GM18526 (cell line): ENCODE measurements around the gene TRPV3.

Source experiments
- POLR2A ChIP-seq: IDR thresholded peaks from 3 replicates; pipeline ENCODE4 v1.6.1; 2011; ENCODE audit not compliant: insufficient read length; ENCODE audit errors: extremely low read depth

TRPV3 gene

GRCh38 chr17:3557768-3558583, at the start of gene TRPV3:
Gene TRPV3 (minus strand): TSS chr17:3557812. CDS start chr17:3554850, 2,962 bp downstream.
- no peak for TF ChIP-seq POLR2A

- no peak for TF ChIP-seq POLR2A
Observed at GRCh38 chr17:3603870-3604259, 46.3 kb upstream of the TRPV3 start.

GRCh38 chr17:3603119-3603869, 45.7 kb upstream of the TRPV3 start:
- TF ChIP-seq POLR2A, result no peak

- TF ChIP-seq POLR2A, result no peak
Observed at GRCh38 chr17:3602499-3602898, 44.9 kb upstream of the TRPV3 start.

DNA sequence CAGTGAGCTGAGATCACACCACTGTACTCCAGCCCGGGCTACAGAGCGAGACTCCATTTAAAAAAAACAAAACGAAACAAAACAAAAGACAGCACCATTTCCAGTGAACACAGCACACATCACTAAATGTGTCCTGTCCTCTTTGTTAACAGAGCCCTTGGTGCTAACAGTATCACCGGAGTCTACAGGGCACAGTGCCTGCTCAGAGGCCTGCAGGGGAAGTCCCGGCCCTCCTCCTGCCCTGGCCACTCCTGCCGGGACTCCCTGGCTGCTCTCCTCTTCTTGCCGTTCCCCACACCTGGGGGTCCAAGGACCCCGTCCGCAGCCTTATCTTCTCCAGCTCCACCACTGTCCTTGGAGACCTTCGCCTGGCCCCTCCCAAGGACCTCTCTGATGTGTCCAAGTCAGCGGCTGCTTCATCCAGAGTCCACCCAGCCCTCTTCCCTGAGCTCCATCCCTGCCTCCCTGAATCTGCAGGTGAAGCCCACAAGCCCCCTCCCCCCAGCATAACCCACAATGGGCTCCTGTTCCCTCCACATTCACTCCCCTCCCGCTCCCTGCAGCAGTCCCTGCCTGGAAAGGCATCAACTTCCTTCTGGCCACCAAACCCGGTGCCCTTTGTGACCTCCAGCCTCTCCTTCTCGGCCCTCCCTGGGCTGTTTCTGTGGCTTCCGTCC, 43.1 kb upstream of the TRPV3 start:
- no peak for TF ChIP-seq POLR2A

GRCh38 chr17:3598078-3598477, 40.5 kb upstream of the TRPV3 start:
- TF ChIP-seq POLR2A, result no peak

- no peak for TF ChIP-seq POLR2A
Observed at GRCh38 chr17:3596804-3597464, 39.3 kb upstream of the TRPV3 start.

- TF ChIP-seq POLR2A, result no peak
Observed at GRCh38 chr17:3594976-3595375, 37.4 kb upstream of the TRPV3 start.

DNA sequence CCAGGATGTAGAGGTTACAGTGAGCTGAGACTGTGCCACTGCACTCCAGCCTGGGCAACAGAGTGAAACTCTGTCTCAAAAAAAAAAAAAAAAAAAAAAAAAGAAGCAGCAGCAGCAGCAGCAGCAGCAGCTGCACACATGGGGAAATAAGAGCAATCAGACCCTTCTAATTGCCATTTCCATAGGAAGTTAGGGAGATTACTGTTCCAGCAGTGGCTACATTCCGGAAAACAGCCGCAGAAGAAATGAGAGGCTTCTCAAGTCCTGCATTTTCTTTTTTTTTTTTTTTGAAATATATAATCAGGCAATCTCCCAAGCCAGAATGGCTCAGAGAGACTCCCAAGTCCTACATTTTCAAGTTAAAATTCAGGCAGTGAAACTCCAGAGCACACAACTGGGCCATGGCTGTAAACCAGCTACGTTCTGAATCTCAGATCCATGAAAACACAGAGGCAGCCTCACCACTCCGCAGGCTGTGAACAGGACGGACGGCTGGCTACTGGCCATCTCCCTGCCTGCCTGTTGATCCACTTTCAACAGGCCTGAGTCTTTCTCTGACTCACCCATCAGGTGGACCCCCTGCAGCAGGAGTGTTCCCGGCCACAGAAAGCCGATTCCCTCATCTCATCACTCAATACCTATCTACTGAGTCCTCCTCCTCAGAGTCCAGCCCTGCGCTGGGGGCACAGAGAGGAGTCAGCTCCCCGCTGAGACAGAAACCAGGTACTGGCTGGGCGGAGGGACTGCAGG, 36.6 kb upstream of the TRPV3 start:
- TF ChIP-seq POLR2A, result no peak

- no peak for TF ChIP-seq POLR2A
Observed at GRCh38 chr17:3593384-3593783, 35.8 kb upstream of the TRPV3 start.

DNA sequence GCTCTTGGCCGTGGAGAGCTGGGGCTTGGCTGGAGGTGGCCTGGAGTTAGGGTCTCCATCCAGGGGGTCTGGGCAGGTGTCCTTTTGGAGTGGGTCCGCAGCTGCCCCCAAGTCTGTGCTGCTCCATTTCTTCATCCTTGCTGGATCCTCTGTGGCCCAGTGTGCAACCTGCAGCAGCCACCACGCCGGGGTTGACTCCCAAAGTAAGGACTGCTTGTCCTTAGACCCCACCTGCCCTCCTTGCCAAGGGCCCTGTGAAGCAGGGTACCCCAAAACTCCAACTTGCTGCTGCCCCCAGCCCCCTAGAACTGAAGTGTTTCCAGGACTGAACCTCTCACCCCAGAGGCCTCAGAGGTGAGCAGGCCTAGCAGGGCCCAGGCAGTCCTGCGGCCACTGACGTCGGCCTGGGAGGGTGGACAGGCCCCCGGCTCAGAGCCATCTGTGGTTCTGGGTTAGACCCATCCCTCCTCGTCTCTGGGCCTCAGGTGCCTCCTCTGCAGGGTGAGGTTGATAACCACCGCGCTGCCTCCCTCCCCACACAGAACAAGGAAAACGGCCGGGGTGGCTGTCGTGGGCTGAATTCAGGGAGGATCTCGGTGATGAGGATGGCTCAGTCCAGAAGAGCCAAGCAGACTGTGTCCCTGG, 34.7 kb upstream of the TRPV3 start:
- TF ChIP-seq POLR2A, result no peak

DNA sequence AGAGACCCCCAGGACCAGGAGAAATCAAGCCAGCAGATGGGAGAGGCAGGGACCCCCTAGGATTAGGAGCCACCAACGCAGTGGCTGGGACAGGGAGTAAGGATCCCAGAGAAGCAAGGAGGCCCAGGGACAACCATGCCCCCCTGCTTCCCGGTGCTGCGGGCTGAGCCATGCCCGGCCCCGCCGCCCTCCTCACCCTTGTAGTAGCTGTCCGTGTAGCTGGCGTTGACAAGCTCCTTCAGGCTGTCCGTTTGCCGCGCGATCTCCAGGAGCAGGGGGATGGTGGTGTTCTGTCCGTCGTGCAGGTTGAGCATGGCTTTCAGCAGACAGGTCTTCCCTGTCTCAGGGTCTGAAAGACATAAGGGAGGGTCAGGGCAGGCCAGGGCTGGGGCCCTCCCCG, 33.2 kb upstream of the TRPV3 start:
- TF ChIP-seq POLR2A, result no peak

- no peak for TF ChIP-seq POLR2A
Observed at GRCh38 chr17:3590231-3590630, 32.6 kb upstream of the TRPV3 start.

GRCh38 chr17:3589784-3590183, 32.2 kb upstream of the TRPV3 start:
- no peak for TF ChIP-seq POLR2A

GRCh38 chr17:3585826-3586225, 28.2 kb upstream of the TRPV3 start:
- no peak for TF ChIP-seq POLR2A

DNA sequence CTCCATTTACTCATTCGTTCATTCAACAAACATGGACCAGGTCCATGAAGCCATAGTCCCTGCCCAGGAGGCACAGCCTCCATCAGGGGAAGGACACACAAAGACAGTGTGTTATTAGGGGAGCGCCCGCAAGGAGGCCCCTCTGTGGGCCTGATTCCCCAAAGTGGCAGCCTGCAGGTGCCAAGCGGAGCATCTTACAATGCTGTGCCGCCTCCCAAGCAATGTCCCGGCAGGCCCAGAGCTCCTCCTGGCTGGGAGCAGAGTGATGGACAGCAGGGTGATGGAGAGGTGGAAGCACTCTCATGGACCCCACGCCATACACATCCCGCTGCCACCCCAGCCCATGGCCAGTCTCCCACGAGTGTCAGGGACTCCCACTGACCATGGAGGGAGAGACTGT, 25.8 kb upstream of the TRPV3 start:
- no peak for TF ChIP-seq POLR2A
